Measurements from ENCODE around the gene BPGM. TPM values are rescaled to one million over a fixed set of nuclear protein-coding genes. Genes with fewer than 3 reads are reported as not detected.

Gene BPGM
- total RNA-seq (10 to 100 TPM; 10.1 to 14.9 (median 12.4) TPM), polyA plus RNA-seq (10 to 100 TPM; 25.3 to 55.7 (median 54.4) TPM)
- long read RNA-seq, donor 1, partial matches to known transcripts = 0 of 3 reads
- long read RNA-seq, donor 1, other reads (novel, unspliced or antisense) = 0 of 3 reads
- long read RNA-seq, donor 2, transcript BPGM-201 (3 exons, 1,753 nt) = major isoform, 9 of 23 reads
- long read RNA-seq, donor 2, partial matches to known transcripts = 12 of 23 reads
- long read RNA-seq, donor 2, other reads (novel, unspliced or antisense) = 1 of 23 reads

GRCh38 chr7:134646425-134647305, at the start of gene BPGM:
BPGM (plus strand) TSS chr7:134646853; CDS start chr7:134661508, 14,655 bp downstream.
- no peaks in the 10 kb centered on the region for H3K9me3 ChIP-seq
- DNase-seq (peak; percentile 95 to 97), ATAC-seq (peak; percentile 98 to 100 (median 100))
- no peaks in the 10 kb centered on the region for H3K36me3 ChIP-seq (ENCODE audit: insufficient read depth in 1 of 2, low read depth in 1 of 2)
- H3K4me3 ChIP-seq = peak within 1 kb of the TSS; percentile 91
- intact Hi-C loops (cut with DNase I) = no loop called here
- no peak for TF ChIP-seq CTCF (IDR thresholded peaks at IDR 0.05)
- peak within 1 kb of the TSS; percentile 91 for H3K27ac ChIP-seq
- no peaks in the 10 kb centered on the region for H3K27me3 ChIP-seq (ENCODE audit: insufficient read depth in 3 of 3, low read length in 2 of 3)
- 0% methylated on average over 36 of the region's 36 CpGs for WGBS, 3 donors
- H3K4me1 ChIP-seq = peaks cover 16% of the 10 kb centered on the region

GRCh38 chr7:134599371-134599770, 47.3 kb upstream of the BPGM start:
- DNase-seq (peak in 1 of 2 donors; percentile 57), ATAC-seq (peak in 1 of 4 donors; percentile 10)
- Histone ChIP-seq H3K27me3 (ENCODE audit: insufficient read depth in 3 of 3, low read length in 2 of 3) (no peaks in the 10 kb centered on the region), H3K27ac (no peak overlapping the region), H3K36me3 (ENCODE audit: insufficient read depth in 1 of 2, low read depth in 1 of 2) (no peaks in the 10 kb centered on the region), H3K4me1 (peaks cover 3% of the 10 kb centered on the region), H3K9me3 (no peaks in the 10 kb centered on the region), H3K4me3 (no peak overlapping the region)
- TF ChIP-seq CTCF (IDR thresholded peaks at IDR 0.05) = no peak
- intact Hi-C loops (cut with DNase I) = no loop called here
- WGBS, 3 donors = 34 to 42% (median 37%) methylated on average over 6 of the region's 6 CpGs

- no peaks in the 10 kb centered on the region for H3K27me3 ChIP-seq (ENCODE audit: insufficient read depth in 3 of 3, low read length in 2 of 3)
- no peaks in the 10 kb centered on the region for H3K36me3 ChIP-seq (ENCODE audit: insufficient read depth in 1 of 2, low read depth in 1 of 2)
- no peak overlapping the region for H3K27ac ChIP-seq
- intact Hi-C loops (cut with DNase I) = loop anchor here (5.0 kb wide), 1 partner anchor 49 kb away; no protein-coding TSS in a partner anchor
- no peaks in the 10 kb centered on the region for H3K9me3 ChIP-seq
- WGBS, 3 donors = 71 to 83% (median 79%) methylated on average over 4 of the region's 4 CpGs
- DNase-seq (no peak), ATAC-seq (no peak)
- H3K4me3 ChIP-seq = no peak overlapping the region
- no peak for TF ChIP-seq CTCF (IDR thresholded peaks at IDR 0.05)
- no peaks in the 10 kb centered on the region for H3K4me1 ChIP-seq
These were observed 45.2 kb upstream of the BPGM start for GRCh38 chr7:134601459-134601858.

GRCh38 chr7:134602881-134603451, 43.7 kb upstream of the BPGM start:
- TF ChIP-seq CTCF (IDR thresholded peaks at IDR 0.05) = no peak
- no peaks in the 10 kb centered on the region for H3K27me3 ChIP-seq (ENCODE audit: insufficient read depth in 3 of 3, low read length in 2 of 3)
- peak overlapping the region; percentile 10 for H3K27ac ChIP-seq
- 24 to 37% (median 27%) methylated on average over 11 of the region's 11 CpGs for WGBS, 3 donors
- intact Hi-C loops (cut with DNase I) = loop anchor here (5.0 kb wide), 1 partner anchor 51 kb away; no protein-coding TSS in a partner anchor
- no peaks in the 10 kb centered on the region for H3K9me3 ChIP-seq
- DNase-seq = no peak
- no peaks in the 10 kb centered on the region for H3K4me1 ChIP-seq
- no peaks in the 10 kb centered on the region for H3K36me3 ChIP-seq (ENCODE audit: insufficient read depth in 1 of 2, low read depth in 1 of 2)
- peak in 2 of 4 donors; percentile 43 to 51 for ATAC-seq
- peak overlapping the region; percentile 30 for H3K4me3 ChIP-seq

All from psoas muscle (tissue), 8 donors.